UCSD-AML1 (cell line): ENCODE data around the gene CD22.
A peak's percentile ranks its signal among the peaks of the same experiment; 100 is the strongest.

Experiments
- DNase-seq: peaks from one replicate; lab custom pipeline; 2025; ENCODE audit not compliant: unreplicated experiment; lab: John Stamatoyannopoulos, UW

CD22 gene

GRCh38 chr19:35295792-35296462 lies 33.1 kb upstream of the CD22 start:
- DNase-seq: peak; percentile 64

- no peak for DNase-seq
Measured at GRCh38 chr19:35296644-35297514, 32.1 kb upstream of the CD22 start.

- DNase-seq: no peak
Measured at GRCh38 chr19:35297515-35297848, 31.5 kb upstream of the CD22 start.

DNA sequence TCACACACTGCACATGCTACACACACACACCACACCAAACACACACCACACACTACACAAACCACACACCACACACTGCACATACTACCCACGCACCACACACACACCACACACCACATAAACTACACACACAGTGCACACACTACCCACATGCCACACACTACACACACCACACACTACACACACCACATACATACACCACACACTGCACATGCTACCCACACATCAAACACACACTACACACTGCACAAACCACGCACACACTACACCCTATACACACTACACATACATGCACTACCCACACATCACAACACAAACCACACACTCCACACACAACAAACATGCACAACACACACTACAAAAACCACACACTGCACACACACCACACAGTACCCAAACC lies 31.1 kb upstream of the CD22 start:
- DNase-seq: no peak

GRCh38 chr19:35298561-35298972 lies 30.4 kb upstream of the CD22 start:
- no peak for DNase-seq

DNA sequence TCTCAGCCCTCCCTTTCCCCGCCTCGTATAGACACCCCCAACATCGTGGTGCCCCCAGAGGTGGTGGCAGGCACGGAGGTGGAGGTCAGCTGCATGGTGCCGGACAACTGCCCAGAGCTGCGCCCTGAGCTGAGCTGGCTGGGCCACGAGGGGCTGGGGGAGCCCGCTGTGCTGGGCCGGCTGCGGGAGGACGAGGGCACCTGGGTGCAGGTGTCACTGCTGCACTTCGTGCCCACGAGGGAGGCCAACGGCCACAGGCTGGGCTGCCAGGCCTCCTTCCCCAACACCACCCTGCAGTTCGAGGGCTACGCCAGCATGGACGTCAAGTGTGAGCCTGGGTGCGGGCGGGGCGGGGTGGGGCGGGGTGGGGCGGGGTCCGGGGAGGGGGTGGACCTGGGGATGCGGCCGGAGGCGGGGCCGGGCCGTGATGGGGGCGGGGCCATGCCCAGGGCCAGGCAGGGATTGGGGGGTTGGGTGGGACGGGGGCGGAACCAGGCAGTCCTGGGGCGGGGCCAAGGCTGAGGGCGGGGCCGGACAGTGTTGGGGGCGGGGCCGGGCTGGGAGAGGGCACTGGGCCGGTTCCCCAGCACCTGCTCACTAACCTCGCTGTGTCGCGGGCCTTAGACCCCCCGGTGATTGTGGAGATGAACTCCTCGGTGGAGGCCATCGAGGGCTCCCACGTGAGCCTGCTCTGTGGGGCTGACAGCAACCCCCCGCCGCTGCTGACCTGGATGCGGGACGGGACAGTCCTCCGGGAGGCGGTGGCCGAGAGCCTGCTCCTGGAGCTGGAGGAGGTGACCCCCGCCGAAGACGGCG lies 29.3 kb upstream of the CD22 start:
- no peak for DNase-seq

DNA sequence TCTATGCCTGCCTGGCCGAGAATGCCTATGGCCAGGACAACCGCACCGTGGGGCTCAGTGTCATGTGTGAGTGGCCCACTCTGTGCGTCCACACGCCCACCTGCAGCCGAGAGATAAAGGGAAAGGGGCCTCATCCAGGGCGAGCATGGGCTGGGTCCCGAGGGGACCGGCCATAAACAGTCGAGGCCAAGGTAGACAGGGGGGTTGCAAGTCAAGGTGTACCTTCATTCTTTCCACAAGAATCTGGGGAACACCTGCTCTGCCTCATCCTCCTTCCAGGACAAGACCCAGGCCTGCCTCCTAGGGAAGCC lies 28.7 kb upstream of the CD22 start:
- no peak for DNase-seq

GRCh38 chr19:35301961-35302360 lies 27.0 kb upstream of the CD22 start:
- DNase-seq: no peak

DNA sequence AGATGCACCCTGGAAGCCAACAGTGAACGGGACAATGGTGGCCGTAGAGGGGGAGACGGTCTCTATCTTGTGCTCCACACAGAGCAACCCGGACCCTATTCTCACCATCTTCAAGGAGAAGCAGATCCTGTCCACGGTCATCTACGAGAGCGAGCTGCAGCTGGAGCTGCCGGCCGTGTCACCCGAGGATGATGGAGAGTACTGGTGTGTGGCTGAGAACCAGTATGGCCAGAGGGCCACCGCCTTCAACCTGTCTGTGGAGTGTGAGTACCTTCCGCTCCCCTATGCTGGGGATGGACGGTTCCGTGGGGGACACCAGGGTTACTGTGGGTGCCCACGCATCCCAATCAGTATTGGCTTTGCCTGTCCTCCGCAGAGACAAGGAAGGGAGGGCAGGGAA lies 26.5 kb upstream of the CD22 start:
- DNase-seq: no peak

- DNase-seq: no peak
Measured at GRCh38 chr19:35303357-35303915, 25.6 kb upstream of the CD22 start.

- no peak for DNase-seq
Measured at GRCh38 chr19:35304036-35304435, 25.0 kb upstream of the CD22 start.

GRCh38 chr19:35305181-35305580 lies 23.8 kb upstream of the CD22 start:
- DNase-seq: no peak

DNA sequence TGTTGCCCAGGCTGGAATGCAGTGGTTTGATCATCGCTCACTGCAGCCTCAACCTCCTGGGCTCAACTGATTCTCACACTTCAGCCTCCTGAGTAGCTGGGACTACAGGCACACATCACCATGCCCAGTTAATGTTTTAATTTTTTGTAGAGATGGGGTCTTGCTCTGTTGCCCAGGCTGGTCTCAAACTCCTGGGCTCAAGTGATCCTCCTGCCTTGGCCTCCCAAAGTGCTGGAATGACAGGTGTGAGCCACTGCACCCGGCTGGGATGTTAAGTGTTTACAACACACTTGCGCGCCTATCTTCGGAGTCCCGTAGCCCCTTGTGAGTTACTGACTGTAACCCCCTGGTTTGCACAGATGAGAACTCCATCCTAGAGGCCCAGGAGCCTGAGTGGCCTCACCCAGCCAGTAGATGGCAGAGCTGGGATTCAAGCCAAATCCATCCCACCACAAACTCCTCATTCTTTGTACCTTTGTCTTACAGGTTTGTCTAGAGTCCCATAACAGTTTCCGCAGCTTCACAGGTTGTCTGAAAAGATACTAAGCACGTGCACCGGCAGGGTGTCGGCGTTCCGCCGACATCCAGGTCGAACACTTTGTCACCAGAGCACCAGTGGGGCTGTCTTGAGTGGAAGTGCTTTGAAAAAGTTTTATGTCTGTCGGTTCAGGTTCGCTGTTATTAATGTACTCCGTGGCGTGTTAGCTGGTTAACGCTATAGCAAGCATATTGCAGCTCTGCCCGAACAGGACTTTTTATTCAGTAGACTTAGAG lies 22.3 kb upstream of the CD22 start:
- DNase-seq: peak; percentile 31

GRCh38 chr19:35307931-35308330 lies 21.1 kb upstream of the CD22 start:
- DNase-seq: no peak

- DNase-seq: no peak
Measured at GRCh38 chr19:35308910-35309309, 20.1 kb upstream of the CD22 start.

- DNase-seq: no peak
Measured at GRCh38 chr19:35309481-35310279, 19.3 kb upstream of the CD22 start.

GRCh38 chr19:35310331-35310730 lies 18.7 kb upstream of the CD22 start:
- DNase-seq: no peak

DNA sequence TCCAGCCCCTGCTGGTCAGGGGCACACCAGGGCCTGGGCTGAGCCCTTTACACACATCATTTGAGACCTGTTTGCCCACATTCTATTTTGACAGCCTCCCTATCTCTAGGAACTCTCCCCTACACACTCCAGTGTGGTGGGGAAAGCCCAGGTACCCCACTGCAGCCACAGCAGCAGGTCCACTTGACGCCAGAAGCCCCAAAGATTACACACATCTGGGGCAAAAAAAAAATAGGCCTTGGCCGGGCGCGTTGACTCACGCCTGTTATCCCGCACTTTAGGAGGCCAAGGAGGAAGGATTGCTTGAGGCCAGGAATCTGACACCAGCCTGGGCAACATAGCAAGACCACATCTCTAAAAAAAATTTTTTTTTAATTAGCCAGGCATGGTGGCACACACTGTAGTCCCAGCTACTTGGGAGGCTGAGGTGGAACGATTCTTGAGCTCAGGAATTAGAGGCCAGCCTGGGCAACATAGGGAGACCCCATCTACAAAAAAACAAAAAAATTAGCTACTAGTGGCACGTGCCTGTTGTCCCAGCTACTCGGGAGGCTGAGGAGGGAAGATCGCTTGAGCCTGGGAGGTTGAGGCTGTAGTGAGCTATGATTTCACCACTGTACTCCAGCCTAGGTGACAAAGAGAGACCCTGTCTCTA lies 18.0 kb upstream of the CD22 start:
- no peak for DNase-seq

GRCh38 chr19:35311901-35312665 lies 16.9 kb upstream of the CD22 start:
- DNase-seq: no peak
